Trophoblast cell (in vitro differentiated cells and primary cell): ENCODE data around the gene TNIK.

Source experiments
- DNase-seq, 2 donors: peaks; one replicate each; pipeline ENCODE4 v3.0.0-alpha.2; 2016
- H2AFZ ChIP-seq: 2 replicates; pipeline ENCODE4 v1.6.1; 2013; ENCODE audit warnings: low read length, moderate library complexity, mild to moderate bottlenecking; ENCODE audit not compliant: insufficient read depth, poor library complexity
- H2AK5ac ChIP-seq: 2 replicates; pipeline ENCODE4 v1.6.1; 2013; ENCODE audit warnings: mild to moderate bottlenecking, low read length
- H2BK120ac ChIP-seq: 2 replicates; pipeline ENCODE4 v1.6.1; 2013; ENCODE audit warnings: low read length, mild to moderate bottlenecking, moderate library complexity; ENCODE audit not compliant: insufficient read depth, poor library complexity
- H2BK12ac ChIP-seq: 2 replicates; pipeline ENCODE4 v1.6.1; 2013; ENCODE audit warnings: mild to moderate bottlenecking, low read length, moderate library complexity
- H2BK5ac ChIP-seq: 2 replicates; pipeline ENCODE4 v1.6.1; 2013; ENCODE audit warnings: low read length, low read depth, moderate library complexity, mild to moderate bottlenecking; ENCODE audit not compliant: poor library complexity
- H3K14ac ChIP-seq: 2 replicates; pipeline ENCODE4 v1.6.1; 2013; ENCODE audit warnings: mild to moderate bottlenecking, low read length
- H3K18ac ChIP-seq: 2 replicates; pipeline ENCODE4 v1.6.1; 2013; ENCODE audit warnings: mild to moderate bottlenecking, low read length
- H3K23ac ChIP-seq: 2 replicates; pipeline ENCODE4 v1.6.1; 2013; ENCODE audit warnings: low read length
- H3K27ac ChIP-seq: 2 replicates; pipeline ENCODE4 v1.5.1; 2013; ENCODE audit warnings: low read depth, mild to moderate bottlenecking, inconsistent platforms, low read length, moderate library complexity
- H3K27me3 ChIP-seq: 2 replicates; pipeline ENCODE4 v1.6.1; 2013; ENCODE audit warnings: inconsistent platforms, mild to moderate bottlenecking, low read length, moderate library complexity; ENCODE audit not compliant: insufficient read depth
- H3K36me3 ChIP-seq, 2 experiments: 1 replicate in 1 of 2; 2 replicates in 1 of 2; pipeline ENCODE4 v1.6.1; 2013; ENCODE audit warnings: low read length in 2 of 2, mild to moderate bottlenecking in 2 of 2, moderate library complexity in 1 of 2; ENCODE audit not compliant: insufficient read depth in 2 of 2, control insufficient read depth in 1 of 2
- H3K4ac ChIP-seq: 2 replicates; pipeline ENCODE4 v1.6.1; 2013; ENCODE audit warnings: low read depth, mild to moderate bottlenecking, low read length, moderate library complexity
- H3K4me1 ChIP-seq, 2 experiments: 1 replicate in 1 of 2; 2 replicates in 1 of 2; pipeline ENCODE4 v1.6.1; 2013; ENCODE audit warnings: low read length in 2 of 2, mild to moderate bottlenecking in 2 of 2, moderate library complexity in 1 of 2; ENCODE audit not compliant: insufficient read depth in 2 of 2, control insufficient read depth in 1 of 2
- H3K4me2 ChIP-seq: 2 replicates; pipeline ENCODE4 v1.6.1; 2013; ENCODE audit warnings: inconsistent platforms, mild to moderate bottlenecking, low read length, moderate library complexity
- H3K4me3 ChIP-seq: 2 replicates; pipeline ENCODE4 v1.5.1; 2013; ENCODE audit warnings: mild to moderate bottlenecking, low read depth, low read length, inconsistent platforms
- H3K79me1 ChIP-seq: one replicate; pipeline ENCODE4 v1.6.1; 2013; ENCODE audit warnings: low read length
- H3K79me2 ChIP-seq: 2 replicates; pipeline ENCODE4 v1.6.1; 2013; ENCODE audit warnings: low read length, mild to moderate bottlenecking; ENCODE audit not compliant: control insufficient read depth, insufficient read depth, poor library complexity
- H3K9ac ChIP-seq: 2 replicates; pipeline ENCODE4 v1.6.1; 2013; ENCODE audit warnings: mild to moderate bottlenecking, low read length
- H3K9me3 ChIP-seq: 2 replicates; pipeline ENCODE4 v1.6.1; 2013; ENCODE audit warnings: low read depth, mild to moderate bottlenecking, control low read depth, inconsistent platforms, low read length; ENCODE audit not compliant: insufficient read depth
- H4K12ac ChIP-seq: 2 replicates; pipeline ENCODE4 v1.6.1; 2013; ENCODE audit warnings: low read depth, mild to moderate bottlenecking, low read length, moderate library complexity
- H4K8ac ChIP-seq: 2 replicates; pipeline ENCODE4 v1.6.1; 2013; ENCODE audit warnings: low read depth, mild to moderate bottlenecking, low read length, moderate library complexity
- H4K91ac ChIP-seq: one replicate; pipeline ENCODE4 v1.6.1; 2013; ENCODE audit warnings: low read depth, mild to moderate bottlenecking, low read length, moderate library complexity
- WGBS: extraction: QIAGEN DNeasy Blood & Tissue Kit; methylation state at CpG from one replicate; pipeline ENCODE4 v1.1.7; 2013; ENCODE audit warnings: missing lambda C conversion rate; ENCODE audit not compliant: insufficient read length, insufficient coverage; ENCODE audit errors: extremely low coverage; 5-methylcytosine and 5-hydroxymethylcytosine counted together

The TNIK gene

GRCh38 chr3:171249245-171249644 is 211.0 kb downstream of the TNIK start:
- no peak overlapping the region for H4K12ac ChIP-seq
- H3K27ac ChIP-seq: no peak overlapping the region
- DNase-seq: no peak
- H3K36me3 ChIP-seq: no peaks in the 10 kb centered on the region
- H3K4me3 ChIP-seq: no peak overlapping the region
- H4K8ac ChIP-seq: no peak overlapping the region
- H2BK5ac ChIP-seq: no peak overlapping the region
- H3K14ac ChIP-seq: no peak overlapping the region
- no peaks in the 10 kb centered on the region for H3K79me2 ChIP-seq
- H3K79me1 ChIP-seq: no peaks in the 10 kb centered on the region
- no peak overlapping the region for H2AFZ ChIP-seq
- no peak overlapping the region for H2BK120ac ChIP-seq
- no peaks in the 10 kb centered on the region for H3K27me3 ChIP-seq
- H3K9me3 ChIP-seq: no peaks in the 10 kb centered on the region
- H3K18ac ChIP-seq: no peak overlapping the region
- H3K23ac ChIP-seq: no peak overlapping the region
- H3K4me1 ChIP-seq: no peaks in the 10 kb centered on the region
- H4K91ac ChIP-seq: no peak overlapping the region
- no peak overlapping the region for H3K4me2 ChIP-seq
- no peak overlapping the region for H2AK5ac ChIP-seq
- no peak overlapping the region for H2BK12ac ChIP-seq
- no peak overlapping the region for H3K9ac ChIP-seq
- H3K4ac ChIP-seq: no peak overlapping the region

- no CpG with 5 or more reads among the region's 4 CpGs for WGBS
- Histone ChIP-seq H2BK5ac (no peak overlapping the region), H4K8ac (no peak overlapping the region), H3K4me1 (no peaks in the 10 kb centered on the region), H3K18ac (no peak overlapping the region), H3K4me3 (no peak overlapping the region), H3K36me3 (no peaks in the 10 kb centered on the region), H3K23ac (no peak overlapping the region), H4K12ac (no peak overlapping the region), H2BK120ac (no peak overlapping the region), H3K9me3 (no peaks in the 10 kb centered on the region), H3K9ac (no peak overlapping the region), H3K27me3 (no peaks in the 10 kb centered on the region), H2BK12ac (no peak overlapping the region), H3K79me2 (no peaks in the 10 kb centered on the region), H3K14ac (no peak overlapping the region), H3K79me1 (no peaks in the 10 kb centered on the region), H3K27ac (no peak overlapping the region), H3K4me2 (no peak overlapping the region), H2AK5ac (no peak overlapping the region), H2AFZ (no peak overlapping the region), H3K4ac (no peak overlapping the region), H4K91ac (no peak overlapping the region)
- DNase-seq: no peak
These were observed 211.6 kb downstream of the TNIK start for GRCh38 chr3:171248426-171249111.

- no peak overlapping the region for H4K8ac ChIP-seq
- H3K9me3 ChIP-seq: no peaks in the 10 kb centered on the region
- H2AFZ ChIP-seq: no peak overlapping the region
- H3K14ac ChIP-seq: no peak overlapping the region
- H3K27ac ChIP-seq: no peak overlapping the region
- H3K4me1 ChIP-seq: no peaks in the 10 kb centered on the region
- H4K91ac ChIP-seq: no peak overlapping the region
- no peak overlapping the region for H2AK5ac ChIP-seq
- no peaks in the 10 kb centered on the region for H3K79me1 ChIP-seq
- no peaks in the 10 kb centered on the region for H3K36me3 ChIP-seq
- H3K9ac ChIP-seq: no peak overlapping the region
- DNase-seq: no peak
- no peak overlapping the region for H2BK12ac ChIP-seq
- H4K12ac ChIP-seq: no peak overlapping the region
- no peak overlapping the region for H2BK5ac ChIP-seq
- no peak overlapping the region for H3K4ac ChIP-seq
- H3K27me3 ChIP-seq: no peaks in the 10 kb centered on the region
- H3K79me2 ChIP-seq: no peaks in the 10 kb centered on the region
- H3K23ac ChIP-seq: no peak overlapping the region
- WGBS: no CpG with 5 or more reads among the region's 4 CpGs
- no peak overlapping the region for H2BK120ac ChIP-seq
- H3K18ac ChIP-seq: no peak overlapping the region
- no peak overlapping the region for H3K4me2 ChIP-seq
- H3K4me3 ChIP-seq: no peak overlapping the region
These were observed 214.1 kb downstream of the TNIK start for GRCh38 chr3:171245796-171246765.

- Histone ChIP-seq H3K9ac (no peak overlapping the region), H3K4me3 (no peak overlapping the region), H2AFZ (no peak overlapping the region), H4K12ac (no peak overlapping the region), H3K9me3 (no peaks in the 10 kb centered on the region), H3K4ac (no peak overlapping the region), H4K8ac (no peak overlapping the region), H3K27ac (no peak overlapping the region), H2BK120ac (no peak overlapping the region), H2AK5ac (no peak overlapping the region), H3K27me3 (no peaks in the 10 kb centered on the region), H2BK5ac (no peak overlapping the region), H2BK12ac (no peak overlapping the region), H4K91ac (no peak overlapping the region), H3K79me2 (no peaks in the 10 kb centered on the region), H3K23ac (no peak overlapping the region), H3K36me3 (no peaks in the 10 kb centered on the region), H3K79me1 (no peaks in the 10 kb centered on the region), H3K4me1 (no peaks in the 10 kb centered on the region), H3K4me2 (no peak overlapping the region), H3K18ac (no peak overlapping the region), H3K14ac (no peak overlapping the region)
- no CpG with 5 or more reads among the region's 2 CpGs for WGBS
- DNase-seq: no peak
These were observed 217.3 kb downstream of the TNIK start for GRCh38 chr3:171242951-171243350.
